Measurements from ENCODE around the gene EPS8.

- TF ChIP-seq CTCF (IDR thresholded peaks at IDR 0.05) = no peak
- TF ChIP-seq REST (IDR thresholded peaks at IDR 0.05; ENCODE audit: insufficient read depth in 1 of 2, low read depth in 2 of 2, low read length in 1 of 2) = no peak
- TF ChIP-seq SIN3A (IDR thresholded peaks at IDR 0.05; ENCODE audit: borderline replicate concordance, insufficient read depth, low read depth, low read length) = no peak
These were observed 139.8 kb downstream of the EPS8 start for GRCh38 chr12:15649347-15649746.
